Calu3 (cell line): ENCODE data around the gene SLC27A6. TPM values are rescaled to one million over a fixed set of nuclear protein-coding genes. Genes with fewer than 3 reads are reported as not detected.

ENCODE experiments used
- BruUV-seq: library from RNA; stranded (reverse); fragments of 400-500 nt; replicated peaks from 2 replicates; lab custom pipeline; 2021; lab: Mats Ljungman, UMichigan
- CTCF ChIA-PET: fragments of 300-600 bp; sonication (Branson Sonifier 250); formaldehyde crosslinking; loops from one replicate; lab custom pipeline; 2022; ENCODE audit warnings: antibody characterized with exemption; lab: Charles Lee
- DNase-seq: peaks from one replicate; pipeline ENCODE4 v3.0.0; 2022
- H3K27ac Mint-ChIP-seq: one replicate; pipeline ENCODE4 v1.8.0; 2022; ENCODE audit warnings: mixed read lengths; ENCODE audit not compliant: unreplicated experiment
- H3K27me3 Mint-ChIP-seq: one replicate; pipeline ENCODE4 v1.8.0; 2022; ENCODE audit warnings: mixed read lengths; ENCODE audit not compliant: unreplicated experiment
- H3K36me3 Mint-ChIP-seq: one replicate; pipeline ENCODE4 v1.8.0; 2022; ENCODE audit warnings: mild to moderate bottlenecking, moderate library complexity, mixed read lengths; ENCODE audit not compliant: insufficient read depth, unreplicated experiment
- H3K4me1 Mint-ChIP-seq: one replicate; pipeline ENCODE4 v1.8.0; 2022; ENCODE audit warnings: mild to moderate bottlenecking, low read depth, mixed read lengths; ENCODE audit not compliant: unreplicated experiment
- H3K4me3 Mint-ChIP-seq: one replicate; pipeline ENCODE4 v1.8.0; 2022; ENCODE audit warnings: mild to moderate bottlenecking, low read depth, moderate library complexity, mixed read lengths; ENCODE audit not compliant: unreplicated experiment
- H3K9me3 Mint-ChIP-seq: one replicate; pipeline ENCODE4 v1.8.0; 2022; ENCODE audit warnings: low read depth, mixed read lengths; ENCODE audit not compliant: unreplicated experiment
- CTCF ChIP-seq: fragments of 200-600 bp; IDR thresholded peaks from one replicate; pipeline ENCODE4 v1.8.0; 2022; ENCODE audit warnings: antibody characterized with exemption; ENCODE audit not compliant: unreplicated experiment
- intact Hi-C: fragments of 100-400 bp; cut with micrococcal nuclease; formaldehyde crosslinking; loops from one replicate; pipeline ENCODE4 v1.10.0; 2022; ENCODE audit not compliant: unreplicated experiment
- total RNA-seq: library from RNA; stranded (reverse); gene quantifications from 2 replicates; pipeline ENCODE4 v1.2.3, GENCODE V29; 2022

SLC27A6 gene
- total RNA-seq, 1 experiment from 2014 or later = not detected

- H3K9me3 Mint-ChIP-seq = no peaks in the 10 kb centered on the region
- H3K4me3 Mint-ChIP-seq = no peak overlapping the region
- no peaks in the 10 kb centered on the region for H3K36me3 Mint-ChIP-seq
- TF ChIP-seq CTCF = no peak
- H3K27me3 Mint-ChIP-seq = no peaks in the 10 kb centered on the region
- H3K27ac Mint-ChIP-seq = no peak overlapping the region
- DNase-seq = no peak
- H3K4me1 Mint-ChIP-seq = no peaks in the 10 kb centered on the region
- BruUV-seq = no TSS peak
- intact Hi-C loops = no loop called here
- CTCF ChIA-PET = no interaction called here
Measured at GRCh38 chr5:128980917-128981316, 15.6 kb downstream of the SLC27A6 start.

GRCh38 chr5:128984480-128984879 is 19.2 kb downstream of the SLC27A6 start:
- BruUV-seq = no TSS peak
- TF ChIP-seq CTCF = no peak
- H3K9me3 Mint-ChIP-seq = no peaks in the 10 kb centered on the region
- no peaks in the 10 kb centered on the region for H3K4me1 Mint-ChIP-seq
- H3K27ac Mint-ChIP-seq = no peak overlapping the region
- H3K36me3 Mint-ChIP-seq = no peaks in the 10 kb centered on the region
- CTCF ChIA-PET = interaction anchor here (0.5 kb wide), 1 partner anchor 901 kb away, joined by 8 read pairs; no protein-coding TSS in a partner anchor
- intact Hi-C loops = no loop called here
- no peak for DNase-seq
- no peak overlapping the region for H3K4me3 Mint-ChIP-seq
- no peaks in the 10 kb centered on the region for H3K27me3 Mint-ChIP-seq

- Mint-ChIP-seq H3K27me3 (no peaks in the 10 kb centered on the region), H3K4me1 (no peaks in the 10 kb centered on the region), H3K9me3 (no peaks in the 10 kb centered on the region), H3K27ac (no peak overlapping the region), H3K4me3 (no peak overlapping the region), H3K36me3 (no peaks in the 10 kb centered on the region)
- no peak for DNase-seq
- intact Hi-C loops = no loop called here
- CTCF ChIA-PET = no interaction called here
- TF ChIP-seq CTCF = no peak
- no TSS peak for BruUV-seq
Measured at GRCh38 chr5:128988476-128988875, 23.2 kb downstream of the SLC27A6 start.

- Mint-ChIP-seq H3K9me3 (no peaks in the 10 kb centered on the region), H3K27me3 (no peaks in the 10 kb centered on the region), H3K36me3 (no peaks in the 10 kb centered on the region), H3K4me3 (no peak overlapping the region), H3K27ac (no peak overlapping the region), H3K4me1 (no peaks in the 10 kb centered on the region)
- intact Hi-C loops = no loop called here
- CTCF ChIA-PET = no interaction called here
- no peak for DNase-seq
- TF ChIP-seq CTCF = no peak
- no TSS peak for BruUV-seq
Measured at GRCh38 chr5:129001841-129002526, 36.7 kb downstream of the SLC27A6 start.
